ENCODE data around the gene EED. TPM values are rescaled to one million over a fixed set of nuclear protein-coding genes. Genes with fewer than 3 reads are reported as not detected.

The EED gene
- total and polyA plus RNA-seq, 8 donors = 5.1 to 14.0 (median 8.9) TPM

DNA sequence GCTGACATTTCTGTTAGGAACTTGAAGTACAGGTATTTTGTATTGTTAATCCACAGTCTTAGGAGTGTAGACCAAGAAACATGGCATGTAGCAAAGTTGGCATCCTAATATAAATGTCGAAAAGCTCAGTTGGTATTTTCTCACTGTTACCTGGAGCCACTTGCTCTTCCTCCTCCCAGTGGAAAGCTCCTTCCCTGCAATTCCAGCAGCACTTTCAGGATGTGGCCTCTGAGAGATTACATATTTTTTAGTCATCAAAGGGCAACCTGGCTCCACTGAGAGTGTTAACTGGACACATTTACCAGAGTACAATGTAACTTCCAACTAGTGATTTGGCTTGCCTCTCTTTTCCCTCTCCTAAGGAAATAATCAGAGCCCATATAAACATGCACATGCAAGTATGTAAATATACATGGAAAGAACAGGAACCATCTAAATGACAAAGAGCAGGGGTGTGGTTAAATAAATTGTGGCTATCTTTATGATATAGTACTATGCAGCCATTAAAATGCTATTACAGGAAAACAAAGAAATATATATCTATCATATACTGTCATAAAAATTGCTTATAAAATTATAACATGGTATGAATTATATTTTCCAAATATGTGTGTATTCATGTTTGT lies 14.3 kb upstream of the EED start:
- no peaks in the 10 kb centered on the region for H3K27me3 ChIP-seq
- H3K4me1 ChIP-seq = no peaks in the 10 kb centered on the region
- no peaks in the 10 kb centered on the region for H3K9me3 ChIP-seq
- 77 to 78% methylated on average over 1 of the region's 1 CpG for WGBS, 2 donors
- FAIRE-seq = no peak
- no peak for DNase-seq
- TF ChIP-seq, protein P1, sequence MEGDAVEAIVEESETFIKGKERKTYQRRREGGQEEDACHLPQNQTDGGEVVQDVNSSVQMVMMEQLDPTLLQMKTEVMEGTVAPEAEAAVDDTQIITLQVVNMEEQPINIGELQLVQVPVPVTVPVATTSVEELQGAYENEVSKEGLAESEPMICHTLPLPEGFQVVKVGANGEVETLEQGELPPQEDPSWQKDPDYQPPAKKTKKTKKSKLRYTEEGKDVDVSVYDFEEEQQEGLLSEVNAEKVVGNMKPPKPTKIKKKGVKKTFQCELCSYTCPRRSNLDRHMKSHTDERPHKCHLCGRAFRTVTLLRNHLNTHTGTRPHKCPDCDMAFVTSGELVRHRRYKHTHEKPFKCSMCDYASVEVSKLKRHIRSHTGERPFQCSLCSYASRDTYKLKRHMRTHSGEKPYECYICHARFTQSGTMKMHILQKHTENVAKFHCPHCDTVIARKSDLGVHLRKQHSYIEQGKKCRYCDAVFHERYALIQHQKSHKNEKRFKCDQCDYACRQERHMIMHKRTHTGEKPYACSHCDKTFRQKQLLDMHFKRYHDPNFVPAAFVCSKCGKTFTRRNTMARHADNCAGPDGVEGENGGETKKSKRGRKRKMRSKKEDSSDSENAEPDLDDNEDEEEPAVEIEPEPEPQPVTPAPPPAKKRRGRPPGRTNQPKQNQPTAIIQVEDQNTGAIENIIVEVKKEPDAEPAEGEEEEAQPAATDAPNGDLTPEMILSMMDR (IDR thresholded peaks at IDR 0.05) = no peak
- H3K4me3 ChIP-seq = no peak overlapping the region
- H3K27ac ChIP-seq = no peak overlapping the region
- H3K36me3 ChIP-seq = no peaks in the 10 kb centered on the region
- intact Hi-C loops (cut with DNase I) = no loop called here
- ATAC-seq = no peak

- DNase-seq (no peak), FAIRE-seq (no peak), ATAC-seq (no peak)
- H3K4me1 ChIP-seq = no peaks in the 10 kb centered on the region
- no peaks in the 10 kb centered on the region for H3K27me3 ChIP-seq
- TF ChIP-seq, protein P1 (IDR thresholded peaks at IDR 0.05) = no peak
- no peak overlapping the region for H3K4me3 ChIP-seq
- no peak overlapping the region for H3K27ac ChIP-seq
- H3K9me3 ChIP-seq = no peaks in the 10 kb centered on the region
- H3K36me3 ChIP-seq = no peaks in the 10 kb centered on the region
- intact Hi-C loops (cut with DNase I) = no loop called here
Measured at GRCh38 chr11:86230921-86231434, 13.6 kb upstream of the EED start.

DNA sequence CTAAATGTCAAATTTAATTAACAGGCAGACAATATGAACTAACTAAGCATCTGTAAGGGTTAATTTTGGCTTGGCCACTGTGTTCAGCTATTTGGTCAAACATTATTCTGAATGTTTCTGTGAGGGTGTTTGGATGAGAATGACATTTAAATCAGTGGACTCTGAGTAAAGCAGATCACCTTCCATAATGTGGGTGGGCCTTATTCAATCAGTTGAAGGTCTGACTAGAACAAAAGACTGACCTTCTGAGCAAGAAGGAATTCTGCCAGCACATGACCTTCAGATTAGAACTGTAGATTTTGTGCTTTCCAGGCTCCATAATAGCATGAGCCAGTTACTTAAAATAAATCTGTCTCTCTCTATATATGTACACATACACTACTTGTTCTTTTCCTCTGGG lies 12.0 kb upstream of the EED start:
- ATAC-seq = no peak

GRCh38 chr11:86234831-86235461 lies 9.6 kb upstream of the EED start:
- no peak overlapping the region for H3K4me3 ChIP-seq
- H3K4me1 ChIP-seq = no peaks in the 10 kb centered on the region
- H3K9me3 ChIP-seq = no peaks in the 10 kb centered on the region
- H3K27me3 ChIP-seq = no peaks in the 10 kb centered on the region
- ATAC-seq = no peak
- no peak for FAIRE-seq
- no peaks in the 10 kb centered on the region for H3K36me3 ChIP-seq
- TF ChIP-seq, protein P1 (IDR thresholded peaks at IDR 0.05) = no peak
- H3K27ac ChIP-seq = no peak overlapping the region
- DNase-seq = no peak
- 42 to 56% methylated on average over 2 of the region's 2 CpGs for WGBS, 2 donors
- intact Hi-C loops (cut with DNase I) = no loop called here

More for the DNA sequence above, 12.0 kb upstream of the EED start:
- Histone ChIP-seq H3K27ac (no peak overlapping the region), H3K4me1 (no peaks in the 10 kb centered on the region), H3K9me3 (no peaks in the 10 kb centered on the region), H3K36me3 (no peaks in the 10 kb centered on the region), H3K4me3 (no peak overlapping the region), H3K27me3 (no peaks in the 10 kb centered on the region)
- FAIRE-seq (no peak), DNase-seq (no peak)
- TF ChIP-seq, protein P1 (IDR thresholded peaks at IDR 0.05) = no peak
- intact Hi-C loops (cut with DNase I) = no loop called here

DNA sequence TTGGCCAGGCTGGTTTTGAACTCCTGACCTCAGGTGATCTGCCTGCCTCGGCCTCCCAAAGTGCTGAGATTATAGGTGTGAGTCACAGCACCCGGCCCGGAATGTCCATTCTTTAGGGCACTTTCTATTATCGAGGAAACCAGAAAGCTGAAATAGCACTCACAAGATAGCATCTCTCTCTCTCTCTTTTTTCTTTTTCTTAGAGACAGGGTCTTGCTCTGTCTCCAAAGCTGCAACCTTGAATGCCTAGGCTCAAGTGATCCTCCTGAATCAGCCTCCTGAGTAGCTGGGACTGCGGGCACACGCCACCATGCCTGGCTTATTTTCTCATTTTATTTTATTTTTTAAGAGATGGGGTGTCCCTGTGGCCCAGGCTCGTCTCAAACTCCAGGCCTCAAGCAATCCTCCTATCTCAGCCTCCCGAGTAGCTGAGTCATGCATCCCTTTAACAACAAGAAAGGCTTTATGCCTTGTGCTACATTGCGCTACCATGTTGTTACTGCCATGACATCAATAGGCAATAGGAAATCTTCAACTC lies 7.2 kb upstream of the EED start:
- H3K27me3 ChIP-seq = no peaks in the 10 kb centered on the region
- DNase-seq = no peak
- H3K4me1 ChIP-seq = no peaks in the 10 kb centered on the region
- H3K36me3 ChIP-seq = no peaks in the 10 kb centered on the region
- TF ChIP-seq, protein P1 (IDR thresholded peaks at IDR 0.05) = no peak
- H3K4me3 ChIP-seq = no peak overlapping the region
- H3K9me3 ChIP-seq = no peaks in the 10 kb centered on the region
- FAIRE-seq = no peak
- 75 to 80% methylated on average over 9 of the region's 9 CpGs for WGBS, 2 donors
- intact Hi-C loops (cut with DNase I) = no loop called here
- H3K27ac ChIP-seq = no peak overlapping the region
- ATAC-seq = no peak
